HCT116 (cell line): ENCODE data around the gene SLC34A3. TPM values are rescaled to one million over a fixed set of nuclear protein-coding genes. Genes with fewer than 3 reads are reported as not detected.

ENCODE experiments used
- ATAC-seq: fragments of 200-7000 bp; cut with Tn5 transposase; 2 replicates; pipeline ENCODE4 v1.9.1; 2020; ENCODE audit warnings: mild to moderate bottlenecking, moderate library complexity
- BruUV-seq: library from RNA; stranded (reverse); fragments of 400-500 nt; replicated peaks from 2 replicates; lab custom pipeline; 2021; lab: Mats Ljungman, UMichigan
- CTCF ChIA-PET: fragments of 300-600 bp; sonication (Branson Sonifier 250); formaldehyde crosslinking; loops from one replicate; lab custom pipeline; 2021; ENCODE audit warnings: antibody characterized with exemption; lab: Charles Lee
- POLR2A ChIA-PET: fragments of 300-600, 350-600 bp; sonication (Branson Sonifier 250); formaldehyde crosslinking; loops from one replicate; lab custom pipeline; 2021; ENCODE audit warnings: antibody characterized with exemption; lab: Charles Lee
- RAD21 ChIA-PET, 2 experiments: fragments of 300-600 bp; sonication (Branson Sonifier 250); formaldehyde crosslinking; loops; one replicate each; lab custom pipeline; 2023; ENCODE audit warnings: low total read pairs in 2 of 2; ENCODE audit not compliant: uncharacterized antibody in 2 of 2, unreplicated experiment in 2 of 2, low non-redundant PET in 1 of 2; lab: Charles Lee
- DNase-seq: peaks from one replicate; pipeline ENCODE4 v3.0.0-alpha.2; 2010; ENCODE audit warnings: low read depth, low spot score
- H2AFZ ChIP-seq: fragments of 200-600 bp; shearing (Covaris generic), sonication (generic); 2 replicates; pipeline ENCODE4 v1.6.1; 2017; ENCODE audit warnings: low read depth, mixed run types, mixed read lengths, antibody characterized with exemption, low read length; ENCODE audit not compliant: poor library complexity, severe bottlenecking
- H3K27ac ChIP-seq: 2 replicates; pipeline ENCODE4 v1.5.1; 2012; ENCODE audit warnings: low read depth, low read length
- H3K27me3 ChIP-seq: fragments of 200-600 bp; sonication (generic); 2 replicates; pipeline ENCODE4 v1.6.1; 2016; ENCODE audit warnings: mixed run types, low read length, mixed read lengths; ENCODE audit not compliant: insufficient read depth
- H3K36me3 ChIP-seq, 2 experiments: fragments of 200-500 bp in 1 of 2; fragments of 200-600 bp in 1 of 2; sonication (Bioruptor generic) in 1 of 2; sonication (generic) in 1 of 2; 2 replicates each; pipeline versions ENCODE4 v1.5.1 to v1.6.1; 2014 to 2016; ENCODE audit warnings: low read length in 2 of 2, inconsistent platforms in 1 of 2, mixed read lengths in 1 of 2, mixed run types in 1 of 2; ENCODE audit not compliant: insufficient read depth in 2 of 2, control insufficient read depth in 1 of 2
- H3K4me1 ChIP-seq, 2 experiments: fragments of 200-600 bp in 1 of 2; sonication (generic) in 1 of 2; 2 replicates each; pipeline versions ENCODE4 v1.5.1 to v1.6.1; 2012 to 2017; ENCODE audit warnings: low read length in 2 of 2, inconsistent platforms in 1 of 2, mild to moderate bottlenecking in 1 of 2, mixed read lengths in 1 of 2, mixed run types in 1 of 2, moderate library complexity in 1 of 2; ENCODE audit not compliant: insufficient read depth in 2 of 2, control insufficient read depth in 1 of 2
- H3K4me2 ChIP-seq: fragments of 200-600 bp; sonication (generic); 2 replicates; pipeline ENCODE4 v1.6.1; 2017; ENCODE audit warnings: mixed run types, low read length, mixed read lengths
- H3K4me3 ChIP-seq, 2 experiments: fragments of 200-600 bp in 1 of 2; sonication (generic) in 1 of 2; replicated peaks in 1 of 2; 2 replicates each; pipeline ENCODE4 v1.5.1; 2011 to 2016; ENCODE audit warnings: low read length in 2 of 2, control low read depth in 1 of 2, low read depth in 1 of 2, mild to moderate bottlenecking in 1 of 2, mixed read lengths in 1 of 2, mixed run types in 1 of 2
- H3K79me2 ChIP-seq: fragments of 200-600 bp; sonication (generic); 2 replicates; pipeline ENCODE4 v1.6.1; 2017; ENCODE audit warnings: mild to moderate bottlenecking, mixed run types, low read length, moderate library complexity, mixed read lengths; ENCODE audit not compliant: insufficient read depth
- H3K9ac ChIP-seq: fragments of 200-600 bp; sonication (generic); 2 replicates; pipeline ENCODE4 v1.6.1; 2016; ENCODE audit warnings: low read length, mixed read lengths
- H3K9me2 ChIP-seq: fragments of 200-600 bp; sonication (generic), shearing (Covaris generic); 2 replicates; pipeline ENCODE4 v1.6.1; 2017; ENCODE audit warnings: mixed run types, mild to moderate bottlenecking, moderate library complexity; ENCODE audit not compliant: insufficient read depth
- H3K9me3 ChIP-seq, 2 experiments: fragments of 200-500 bp in 1 of 2; fragments of 200-600 bp in 1 of 2; sonication (Bioruptor generic) in 1 of 2; sonication (generic) in 1 of 2; 2 replicates each; pipeline ENCODE4 v1.6.1; 2014 to 2017; ENCODE audit warnings: low read length in 2 of 2, mixed read lengths in 2 of 2, inconsistent platforms in 1 of 2, low read depth in 1 of 2, mild to moderate bottlenecking in 1 of 2, mixed run types in 1 of 2, moderate library complexity in 1 of 2; ENCODE audit not compliant: control insufficient read depth in 1 of 2, insufficient read depth in 1 of 2
- H4K20me1 ChIP-seq: fragments of 200-600 bp; sonication (generic), shearing (Covaris generic); 2 replicates; pipeline ENCODE4 v1.6.1; 2017; ENCODE audit warnings: mixed run types, mild to moderate bottlenecking, moderate library complexity; ENCODE audit not compliant: insufficient read depth
- ATF3 ChIP-seq: IDR thresholded peaks from 2 replicates; pipeline ENCODE4 v1.6.1; 2012
- CTCF ChIP-seq, 3 experiments: fragments of 200-600 bp in 1 of 3; sonication (generic) in 1 of 3; IDR thresholded peaks in 2 of 3; conservative IDR thresholded peaks in 1 of 3; 2 replicates each; pipeline ENCODE4 v1.5.1; 2012 to 2017; ENCODE audit warnings: low read depth in 2 of 3, low read length in 2 of 3, antibody characterized with exemption in 1 of 3, borderline replicate concordance in 1 of 3, control low read depth in 1 of 3, mild to moderate bottlenecking in 1 of 3, mixed read lengths in 1 of 3, mixed run types in 1 of 3, moderate library complexity in 1 of 3; ENCODE audit not compliant: insufficient read depth in 1 of 3
- EZH2 ChIP-seq: fragments of 200-600 bp; sonication (generic); IDR thresholded peaks from 2 replicates; pipeline ENCODE4 v1.6.1; 2017; ENCODE audit warnings: antibody characterized with exemption, mixed run types
- SIN3A ChIP-seq: IDR thresholded peaks from 2 replicates; pipeline ENCODE4 v1.6.1; 2012; ENCODE audit warnings: low read depth
- SP1 ChIP-seq: IDR thresholded peaks from 2 replicates; pipeline ENCODE4 v1.6.1; 2012; ENCODE audit warnings: low read depth
- TCF7L2 ChIP-seq: IDR thresholded peaks from 2 replicates; pipeline ENCODE4 v1.7.0; 2011; ENCODE audit warnings: borderline replicate concordance, inconsistent platforms; ENCODE audit not compliant: insufficient read depth, insufficient read length; ENCODE audit errors: extremely low read depth
- ZFX ChIP-seq: fragments of 450-650 bp; IDR thresholded peaks from 2 replicates; pipeline ENCODE4 v1.6.1; 2017
- intact Hi-C: fragments of 100-400 bp; cut with micrococcal nuclease; formaldehyde crosslinking; loops from 2 replicates; pipeline ENCODE4 v1.10.0; 2022
- total RNA-seq: library from RNA; stranded (reverse); gene quantifications from one replicate; pipeline ENCODE4 v1.2.1, GENCODE V29; 2021; ENCODE audit not compliant: unreplicated experiment

The SLC34A3 gene
- total RNA-seq, 1 experiment from 2014 or later, result 0.15 TPM

DNA sequence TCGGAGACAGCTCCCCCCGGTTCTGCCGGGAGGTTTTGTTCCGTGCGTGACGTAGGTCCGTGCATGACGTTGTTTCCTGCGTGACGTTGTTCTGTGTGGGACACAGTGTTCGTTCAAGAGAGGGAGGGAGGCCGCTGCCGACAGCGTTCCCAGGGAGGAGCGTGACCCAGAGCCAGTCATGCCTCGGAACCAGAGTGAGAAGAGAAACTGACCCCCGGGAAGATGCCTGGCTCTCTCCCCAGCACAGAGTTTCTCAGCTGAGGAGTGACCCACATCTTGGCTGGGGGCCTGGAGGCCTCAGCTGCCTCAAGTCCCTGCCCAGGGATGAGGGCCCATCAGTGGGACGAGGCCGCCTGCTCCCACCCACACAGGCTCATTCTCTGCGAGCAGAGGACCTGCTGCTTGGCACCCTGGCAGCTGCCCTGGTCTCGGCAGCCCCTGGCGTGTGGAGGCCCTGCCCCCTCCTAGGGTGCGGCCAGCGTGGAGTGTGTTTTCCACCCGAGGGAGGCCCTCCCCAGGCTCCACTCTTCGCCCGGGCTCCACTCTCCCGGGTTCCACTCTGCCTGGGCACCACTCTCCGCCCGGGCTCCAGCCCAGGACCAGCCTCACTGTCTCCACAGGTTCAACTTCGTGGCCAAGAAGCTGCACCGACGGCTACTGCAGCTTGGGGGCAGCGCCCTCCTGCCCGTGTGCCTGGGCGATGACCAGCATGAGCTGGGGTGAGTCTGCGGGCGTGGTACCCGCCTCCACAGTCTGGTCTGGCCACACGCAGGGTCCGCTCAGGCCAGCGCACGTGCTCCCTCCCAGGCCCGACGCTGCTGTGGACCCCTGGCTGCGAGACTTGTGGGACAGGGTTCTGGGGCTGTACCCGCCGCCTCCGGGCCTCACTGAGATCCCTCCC, 17.3 kb upstream of the SLC34A3 start:
- intact Hi-C loops, result no loop called here
- RAD21 ChIA-PET, result interaction anchor here (0.7 to 0.8 kb wide), 2 partner anchors 14 kb away, joined by 3 to 4 read pairs; partner anchors contain the start of gene RNF224 (in 2 of the 2)
- peak overlapping the region; percentile 45; the same call in 1 of the 2 replicates for H3K27ac ChIP-seq
- POLR2A ChIA-PET, result interaction anchor here (0.9 to 1.5 kb wide), 5 partner anchors 10 to 50 kb away, joined by 3 to 4 read pairs (median 3); partner anchors contain the start of gene CYSRT1
- H3K36me3 ChIP-seq, result peaks cover 0 to 7% of the 10 kb centered on the region in 2 experiments; a peak in 1 of 4 replicates
- CTCF ChIA-PET, result interaction anchor here (0.7 to 2.4 kb wide), 6 partner anchors 9 to 49 kb away, joined by 3 to 16 read pairs (median 5); partner anchors contain the start of genes RNF208 and RNF224
- H4K20me1 ChIP-seq, result no peaks in the 10 kb centered on the region
- H3K9ac ChIP-seq, result no peak overlapping the region
- no peaks in the 10 kb centered on the region for H3K79me2 ChIP-seq
- TF ChIP-seq SIN3A (no peak), EZH2 (no peak), ZFX (no peak), TCF7L2 (no peak), ATF3 (no peak), CTCF (IDR thresholded peaks at IDR 0.05 in 2 of 3, conservative IDR thresholded peaks at IDR 0.05 in 1 of 3; ENCODE audit: borderline replicate concordance in 1 of 3, insufficient read depth in 1 of 3, low read depth in 2 of 3, low read length in 2 of 3) (peak in 2 of 3 experiments; percentile 63; a peak in 4 of 6 replicates), SP1 (no peak)
- ATAC-seq (peak; percentile 33), DNase-seq (no peak)
- no peaks in the 10 kb centered on the region for H3K9me3 ChIP-seq
- H2AFZ ChIP-seq, result no peak overlapping the region
- H3K4me3 ChIP-seq, result no peak overlapping the region
- no peaks in the 10 kb centered on the region for H3K27me3 ChIP-seq
- H3K4me1 ChIP-seq, result peaks cover 19 to 32% of the 10 kb centered on the region in 2 experiments
- H3K9me2 ChIP-seq, result no peaks in the 10 kb centered on the region
- BruUV-seq, result no TSS peak
- no peak overlapping the region for H3K4me2 ChIP-seq
